HG03066 (cell line): ENCODE measurements around the gene UMOD.
"Not testable (repeated sequence)": the region's sequence is repeated elsewhere in the genome, so short reads cannot be mapped to it uniquely, and the experiment has no call there.

Experiments used
- ATAC-seq: cut with Tn5 transposase; IDR thresholded peaks from one replicate; pipeline ENCODE4 v1.9.1; 2021; ENCODE audit warnings: low read depth; ENCODE audit not compliant: unreplicated experiment

Gene UMOD

DNA sequence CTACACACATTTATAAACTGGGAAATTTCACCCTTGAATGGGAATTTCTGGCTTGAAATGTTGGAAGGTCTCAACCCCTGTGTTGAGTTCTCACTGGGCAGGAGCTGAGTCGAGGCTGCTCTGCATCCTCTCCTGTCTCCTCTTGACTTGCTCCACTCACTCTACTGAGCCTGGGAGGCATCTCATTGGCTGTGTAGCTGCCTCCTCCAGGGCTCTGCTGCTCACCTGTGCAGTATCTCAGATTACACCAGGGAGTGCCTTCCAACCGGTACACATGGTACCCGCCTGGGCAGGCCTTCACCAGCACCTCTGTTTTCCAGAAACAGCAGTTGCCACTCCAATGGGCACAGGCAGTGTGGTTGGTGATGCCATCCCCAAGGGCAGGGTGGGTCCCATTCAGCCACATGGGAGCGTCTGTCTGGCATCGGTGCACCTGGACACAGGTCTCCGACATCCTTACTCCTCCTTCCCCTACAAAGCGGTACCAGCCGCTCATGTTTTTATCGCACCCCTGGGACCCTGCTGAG lies 28.9 kb downstream of the UMOD start:
- ATAC-seq, result no peak

- ATAC-seq, result no peak
Observed at GRCh38 chr16:20322696-20323095, 29.8 kb downstream of the UMOD start.

GRCh38 chr16:20321671-20322070 lies 30.8 kb downstream of the UMOD start:
- no peak for ATAC-seq

GRCh38 chr16:20321051-20321450 lies 31.5 kb downstream of the UMOD start:
- not testable (repeated sequence) for ATAC-seq

- no peak for ATAC-seq
Observed at GRCh38 chr16:20320592-20320991, 31.9 kb downstream of the UMOD start.

DNA sequence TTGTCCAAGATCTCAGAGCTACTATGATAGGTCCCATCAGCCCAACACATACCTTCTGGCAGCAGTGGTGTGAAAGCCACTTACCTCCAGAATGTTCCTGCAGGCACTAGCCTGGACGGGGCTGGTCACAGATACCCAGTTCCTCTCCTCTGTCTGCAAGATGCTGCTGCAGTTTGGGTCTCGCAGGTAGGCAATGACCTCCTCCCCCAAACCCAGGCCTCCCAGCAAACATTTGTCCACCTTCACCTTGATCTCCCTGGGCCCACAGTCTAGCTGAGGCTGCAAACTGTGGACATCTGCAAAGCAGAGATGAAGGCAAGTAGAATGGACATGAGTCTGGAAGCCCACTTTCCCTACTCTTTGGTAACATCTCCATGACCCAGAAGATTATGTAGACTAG lies 32.3 kb downstream of the UMOD start:
- ATAC-seq, result no peak

DNA sequence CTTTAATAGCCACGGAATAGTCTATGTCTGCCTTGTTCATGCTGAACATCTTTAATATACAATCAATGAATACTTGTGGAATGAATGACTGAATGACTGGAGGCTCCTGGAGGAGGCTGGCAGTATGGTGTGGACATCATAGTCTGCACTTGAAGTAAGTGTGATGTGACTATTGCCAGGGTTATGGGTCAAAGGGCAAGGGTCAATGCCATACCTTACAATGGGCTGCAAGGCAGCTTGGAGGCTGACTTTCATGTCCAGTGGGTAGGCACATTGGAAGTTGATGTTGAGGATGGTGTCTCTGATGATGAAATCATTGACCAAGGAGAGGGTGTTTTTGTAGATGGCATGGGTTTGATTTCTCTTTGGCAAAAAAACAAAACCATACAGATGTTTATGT lies 33.1 kb downstream of the UMOD start:
- ATAC-seq, result no peak

DNA sequence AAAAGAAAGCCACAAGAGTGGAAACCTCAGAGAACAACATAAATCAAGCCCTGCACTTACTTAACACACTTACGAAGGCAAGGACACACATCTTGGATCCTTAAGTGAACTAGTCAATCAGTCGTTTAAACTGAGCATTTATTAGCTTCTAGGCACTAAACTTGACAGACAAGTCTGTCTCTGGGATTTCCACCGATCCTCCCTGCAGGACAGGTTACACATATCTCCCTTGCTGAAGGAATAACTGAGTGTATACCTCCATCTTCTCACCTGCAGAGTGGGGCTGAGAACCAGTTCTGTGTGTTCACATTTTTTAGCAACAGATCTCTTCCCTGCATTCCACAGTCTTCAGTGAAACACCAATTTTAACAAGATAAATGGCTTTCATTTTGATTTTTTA lies 34.1 kb downstream of the UMOD start:
- no peak for ATAC-seq

DNA sequence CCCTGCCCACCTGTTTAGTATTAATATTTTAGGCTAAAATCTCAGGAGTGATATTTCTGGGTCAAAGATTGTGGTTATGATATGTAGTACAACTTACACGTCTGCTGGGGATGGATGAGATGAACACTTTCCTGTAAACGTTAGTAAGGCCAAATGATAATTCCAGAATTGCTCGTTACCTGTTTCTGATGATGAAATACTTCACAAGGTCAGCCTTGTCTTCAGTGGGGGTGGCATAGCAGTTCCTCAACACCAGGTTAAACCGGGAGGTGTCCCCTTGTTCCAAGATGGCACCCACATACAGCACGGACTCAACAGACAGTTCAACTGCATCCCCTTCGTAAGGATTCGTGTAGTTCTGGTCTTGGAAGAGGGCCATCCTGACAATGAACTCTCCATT lies 34.5 kb downstream of the UMOD start:
- no peak for ATAC-seq

DNA sequence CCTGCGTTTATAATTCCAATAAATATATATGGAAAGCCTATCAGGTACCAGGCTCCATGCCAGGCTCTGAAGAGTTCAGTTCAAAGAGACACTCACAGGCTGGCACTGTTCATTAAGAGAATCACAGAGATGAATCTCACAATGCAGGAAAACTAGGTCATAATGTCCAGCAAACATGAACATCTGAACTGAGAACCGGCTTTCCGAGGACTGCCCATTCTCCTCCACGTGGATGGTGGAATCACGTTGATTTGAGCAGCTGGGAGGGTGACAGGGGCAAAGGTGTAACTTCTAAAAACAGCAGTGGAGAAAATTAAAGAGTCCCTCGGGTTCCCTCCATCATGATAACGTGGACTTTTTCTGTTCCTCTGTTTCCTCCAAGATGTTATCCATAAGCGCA lies 35.4 kb downstream of the UMOD start:
- no peak for ATAC-seq

DNA sequence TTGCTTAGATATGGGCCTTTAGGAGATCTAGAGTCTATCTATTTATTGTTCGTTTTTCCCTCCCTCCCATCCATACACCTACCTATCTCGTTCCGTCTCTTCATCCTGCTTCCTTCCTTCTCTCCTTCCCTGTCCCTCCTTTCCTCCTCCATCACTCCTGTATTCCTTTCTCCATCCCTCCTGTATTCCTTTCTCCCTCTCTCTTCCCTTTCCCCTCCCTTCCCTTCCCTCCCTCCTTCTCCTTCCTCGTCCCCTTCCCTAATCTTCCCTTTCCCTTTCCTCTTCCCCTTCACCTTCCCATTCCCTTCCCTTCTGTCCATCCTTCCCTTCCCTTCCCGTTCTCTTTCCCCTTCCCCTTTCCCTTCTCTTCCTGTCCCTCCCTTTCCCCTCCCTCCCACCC lies 35.8 kb downstream of the UMOD start:
- no peak for ATAC-seq

DNA sequence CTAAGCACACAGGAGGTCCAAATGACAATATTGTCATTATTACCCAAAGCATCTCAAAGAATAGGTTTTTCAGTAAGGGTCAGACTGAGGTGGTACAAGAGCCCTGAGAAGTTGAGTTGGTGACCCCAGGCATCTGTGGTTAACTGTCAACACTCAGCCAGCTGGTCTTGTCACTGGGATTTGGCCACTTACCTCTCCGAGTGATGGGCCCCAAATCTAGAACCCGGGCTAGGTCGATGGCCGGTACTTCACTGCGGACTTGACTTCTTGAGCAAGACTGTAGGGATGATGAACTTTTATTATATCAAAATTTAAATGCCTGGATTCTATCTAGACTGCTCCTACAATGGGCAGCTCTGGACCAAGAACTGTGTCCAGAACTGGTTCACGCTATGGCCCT lies 36.8 kb downstream of the UMOD start:
- no peak for ATAC-seq

DNA sequence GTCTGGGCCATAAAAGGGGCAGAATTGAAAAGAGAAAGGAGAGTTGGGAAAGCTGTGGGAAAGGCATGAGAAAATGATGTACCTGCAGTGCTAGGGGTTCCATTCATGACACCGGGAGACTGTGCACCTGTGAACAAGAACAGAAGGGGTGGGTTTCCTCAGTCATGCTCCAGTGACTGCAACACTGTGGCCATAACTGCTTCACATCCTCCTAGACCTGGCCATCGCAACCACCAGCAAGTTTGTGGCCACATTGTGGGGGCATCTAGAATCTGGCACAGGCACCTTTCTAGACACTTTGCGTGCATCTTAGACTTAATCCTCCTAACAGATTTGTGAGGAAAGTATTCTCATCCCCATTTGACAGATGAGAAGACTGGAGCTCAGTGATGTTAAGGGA lies 37.9 kb downstream of the UMOD start:
- no peak for ATAC-seq

- ATAC-seq, result no peak
Observed at GRCh38 chr16:20313741-20314140, 38.8 kb downstream of the UMOD start.

DNA sequence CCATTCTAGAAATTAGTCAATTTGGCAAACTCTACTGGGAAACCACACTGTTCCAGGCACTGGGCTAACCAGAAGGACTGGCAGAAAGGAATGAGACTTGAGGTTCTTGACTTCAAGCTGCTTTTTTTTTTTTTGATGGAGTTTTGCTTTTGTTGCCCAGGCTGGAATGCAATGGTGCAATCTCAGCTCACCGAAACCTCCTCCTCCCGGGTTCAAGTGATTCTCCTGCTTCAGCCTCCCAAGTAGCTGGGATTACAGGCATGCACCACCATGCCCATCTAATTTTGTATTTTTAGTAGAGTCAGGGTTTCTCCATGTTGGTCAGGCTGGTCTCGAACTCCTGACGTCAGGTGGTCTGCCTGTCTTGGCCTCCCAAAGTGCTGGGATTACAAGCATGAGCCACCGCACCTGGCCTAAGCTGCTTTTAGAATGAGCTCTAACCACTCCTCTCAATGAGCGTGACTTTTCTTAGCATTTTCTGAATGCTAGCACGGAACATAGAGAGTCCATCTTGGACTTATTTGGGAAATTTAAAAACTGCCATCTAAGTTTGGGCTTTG lies 39.9 kb downstream of the UMOD start:
- ATAC-seq, result not testable (repeated sequence)

GRCh38 chr16:20311548-20311947 lies 41.0 kb downstream of the UMOD start:
- ATAC-seq, result no peak

DNA sequence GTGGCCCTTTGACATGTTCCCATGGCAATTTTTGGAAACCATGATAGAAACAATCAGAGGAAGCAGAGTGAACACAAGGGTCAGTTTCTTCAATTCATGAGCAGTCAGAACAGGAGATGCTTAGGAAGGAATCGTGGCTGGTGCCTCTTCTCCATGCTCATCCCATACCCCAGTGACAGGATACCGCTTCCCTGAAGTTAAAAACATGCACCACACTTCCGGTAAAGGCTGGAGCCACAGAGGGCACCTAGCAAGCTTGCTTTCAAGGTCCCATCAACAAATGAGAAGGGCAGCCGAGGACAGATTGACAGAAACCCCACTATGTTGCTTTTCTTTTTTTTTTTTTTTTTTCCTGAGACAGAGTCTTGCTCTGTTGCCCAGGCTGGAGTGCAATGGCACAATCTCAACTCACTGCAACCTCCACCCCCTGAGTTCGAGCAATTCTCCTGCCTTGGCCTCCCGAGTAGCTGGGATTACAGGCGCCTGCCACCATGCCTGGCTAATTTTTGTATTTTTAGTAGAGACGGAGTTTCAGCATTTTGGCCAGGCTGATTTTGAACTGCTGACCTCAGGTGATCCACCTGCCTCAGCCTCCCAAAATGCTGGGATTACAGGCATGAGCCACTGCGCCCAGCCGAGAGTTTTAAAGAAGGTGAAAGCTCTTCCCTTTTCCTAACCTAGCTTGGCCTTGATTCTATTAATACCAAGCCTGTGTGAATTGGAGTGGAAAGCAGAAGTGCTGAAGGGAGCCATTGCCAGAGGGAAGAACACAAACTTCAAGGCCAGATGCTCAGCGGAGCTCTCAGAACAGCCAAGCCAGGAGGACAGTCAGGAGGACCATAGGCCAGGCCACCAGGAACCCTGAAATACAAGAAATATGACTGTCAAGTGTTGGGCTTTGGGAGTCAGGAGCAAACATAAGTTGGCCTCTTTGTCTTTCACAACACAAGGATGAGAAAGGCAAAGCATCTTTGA lies 41.8 kb downstream of the UMOD start:
- no peak for ATAC-seq

GRCh38 chr16:20309786-20310185 lies 42.7 kb downstream of the UMOD start:
- no peak for ATAC-seq

- ATAC-seq, result no peak
Observed at GRCh38 chr16:20308801-20309590, 43.5 kb downstream of the UMOD start.

- ATAC-seq, result no peak
Observed at GRCh38 chr16:20308266-20308665, 44.2 kb downstream of the UMOD start.

GRCh38 chr16:20307791-20308190 lies 44.7 kb downstream of the UMOD start:
- ATAC-seq, result no peak
